Endothelial cell of umbilical vein (primary cell): ENCODE data around the gene OR8J3. TPM values are rescaled to one million over a fixed set of nuclear protein-coding genes. Genes with fewer than 3 reads are reported as not detected.

Experiments used
- BruUV-seq: library from RNA; stranded (reverse); fragments of 400-500 nt; replicated peaks from 2 replicates; lab custom pipeline; 2021; lab: Mats Ljungman, UMichigan
- CTCF ChIA-PET: fragments of 300-600, 350-600 bp; sonication (Branson Sonifier 250); formaldehyde crosslinking; loops from one replicate; lab custom pipeline; 2021; ENCODE audit warnings: antibody characterized with exemption, inconsistent platforms; lab: Charles Lee
- POLR2A ChIA-PET: fragments of 300-600, 350-600 bp; sonication (Branson Sonifier 250); formaldehyde crosslinking; loops from one replicate; lab custom pipeline; 2021; ENCODE audit warnings: antibody characterized with exemption, inconsistent platforms; lab: Charles Lee
- DNase-seq: peaks from one replicate; pipeline ENCODE4 v3.0.0-alpha.2; 2011; ENCODE audit warnings: low read depth, low spot score
- FAIRE-seq: peaks from 2 replicates; lab custom pipeline; 2011; peaks lifted over from hg19 to GRCh38; lab: Jason Lieb, UNC
- H2AFZ ChIP-seq: 2 replicates; pipeline ENCODE4 v1.6.0; 2012; ENCODE audit warnings: low read depth, low read length, control low read depth, inconsistent platforms
- H3K27ac ChIP-seq: 2 replicates; pipeline ENCODE4 v1.5.1; 2011; ENCODE audit warnings: low read depth, mild to moderate bottlenecking, control low read depth, low read length, moderate library complexity; ENCODE audit not compliant: insufficient read depth
- H3K27me3 ChIP-seq, 2 experiments: 2 replicates each; pipeline versions ENCODE4 v1.6.0 to v1.6.1; 2011; ENCODE audit warnings: low read length in 2 of 2, mixed read lengths in 1 of 2; ENCODE audit not compliant: control insufficient read depth in 2 of 2, insufficient read depth in 2 of 2
- H3K36me3 ChIP-seq, 2 experiments: 2 replicates in 1 of 2; 3 replicates in 1 of 2; pipeline ENCODE4 v1.5.1; 2011; ENCODE audit warnings: low read length in 2 of 2, mild to moderate bottlenecking in 1 of 2, moderate library complexity in 1 of 2; ENCODE audit not compliant: control insufficient read depth in 2 of 2, insufficient read depth in 2 of 2; ENCODE audit errors: extremely low read depth in 1 of 2
- H3K4me1 ChIP-seq: 3 replicates; pipeline ENCODE4 v1.5.1; 2011; ENCODE audit warnings: mild to moderate bottlenecking, low read length; ENCODE audit not compliant: control insufficient read depth, insufficient read depth; ENCODE audit errors: extremely low read depth
- H3K4me2 ChIP-seq: 2 replicates; pipeline ENCODE4 v1.6.1; 2011; ENCODE audit warnings: low read length, control low read depth, mixed read lengths; ENCODE audit not compliant: insufficient read depth
- H3K4me3 ChIP-seq, 3 experiments: fragments of 200-600 bp in 1 of 3; sonication (generic), shearing (Covaris generic) in 1 of 3; replicated peaks in 1 of 3; 2 replicates each; pipeline ENCODE4 v1.5.1; 2011 to 2016; ENCODE audit warnings: control low read depth in 3 of 3, low read length in 3 of 3, mild to moderate bottlenecking in 2 of 3, inconsistent platforms in 1 of 3, low read depth in 1 of 3, moderate library complexity in 1 of 3; ENCODE audit not compliant: insufficient read depth in 1 of 3
- H3K79me2 ChIP-seq: 2 replicates; pipeline ENCODE4 v1.6.0; 2012; ENCODE audit warnings: low read length, inconsistent platforms; ENCODE audit not compliant: control insufficient read depth, insufficient read depth
- H3K9ac ChIP-seq: replicated peaks from 2 replicates; pipeline ENCODE3; 2011; ENCODE audit warnings: low read length, control low read depth; ENCODE audit not compliant: insufficient read depth; ENCODE audit errors: extremely low read depth
- H3K9me1 ChIP-seq: replicated peaks from 3 replicates; pipeline ENCODE4 v1.6.0; 2011; ENCODE audit warnings: mild to moderate bottlenecking, low read length; ENCODE audit not compliant: control insufficient read depth, insufficient read depth; ENCODE audit errors: extremely low read depth
- H3K9me3 ChIP-seq: replicated peaks from 2 replicates; pipeline ENCODE4 v1.5.1; 2012; ENCODE audit warnings: low read length, inconsistent platforms; ENCODE audit not compliant: control insufficient read depth, insufficient read depth
- H4K20me1 ChIP-seq: replicated peaks from 2 replicates; pipeline ENCODE3; 2011; ENCODE audit warnings: mild to moderate bottlenecking, low read length; ENCODE audit not compliant: control insufficient read depth, insufficient read depth; ENCODE audit errors: extremely low read depth
- EZH2 ChIP-seq: IDR thresholded peaks from 2 replicates; pipeline ENCODE4 v1.6.1; 2012; ENCODE audit warnings: borderline replicate concordance, low read depth, mild to moderate bottlenecking, moderate library complexity, low read length, inconsistent platforms; ENCODE audit not compliant: severe bottlenecking
- FOS ChIP-seq: IDR thresholded peaks from 2 replicates; pipeline ENCODE4 v1.6.1; 2011; ENCODE audit warnings: mild to moderate bottlenecking, low read length, moderate library complexity, borderline replicate concordance; ENCODE audit not compliant: insufficient read depth
- GATA2 ChIP-seq: IDR thresholded peaks from 2 replicates; pipeline ENCODE4 v1.7.0; 2011; ENCODE audit warnings: low read depth, mild to moderate bottlenecking, moderate library complexity, mixed read lengths, low read length; ENCODE audit not compliant: insufficient read length, insufficient read depth
- JUN ChIP-seq: IDR thresholded peaks from 2 replicates; pipeline ENCODE4 v1.6.1; 2011; ENCODE audit warnings: borderline replicate concordance, low read depth; ENCODE audit not compliant: insufficient read length, insufficient read depth
- MYC ChIP-seq: IDR thresholded peaks from one replicate; pipeline ENCODE4 v1.6.1; 2011; ENCODE audit warnings: mild to moderate bottlenecking, low read depth, low read length
- POLR2A ChIP-seq: IDR thresholded peaks from 2 replicates; pipeline ENCODE4 v1.6.1; 2012; ENCODE audit warnings: low read depth, mild to moderate bottlenecking, control low read depth, low read length
- dilution Hi-C: fragments of 300-500 bp; cut with MboI; formaldehyde crosslinking; loops from one replicate; pipeline ENCODE4 v1.15.0; 2019; ENCODE audit warnings: low sequenced_read_pairs; ENCODE audit not compliant: extremely low pct_ligation_motif_present
- intact Hi-C: fragments of 100-400 bp; cut with micrococcal nuclease; formaldehyde crosslinking; loops from one replicate; pipeline ENCODE4 v1.10.0; 2022
- polyA plus RNA-seq, 4 experiments: library from polyadenylated mRNA; depleted of rRNA in 3 of 4; stranded (reverse) in 3 of 4; unstranded in 1 of 4; fragments of >200 nt; gene quantifications; 2 replicates each; pipeline versions ENCODE4 v1.2.1 to v1.2.3, GENCODE V29; 2011 to 2012; ENCODE audit warnings: missing spikeins in 1 of 4
- total RNA-seq: library from RNA; stranded (reverse); gene quantifications from 2 replicates; pipeline ENCODE4 v1.2.3, GENCODE V29; 2021
- TF ChIP-seq, protein P1 (sequence below), 2 donors: IDR thresholded peaks; 1 replicate in 1 of 2; 2 replicates in 1 of 2; pipeline ENCODE4 v1.5.1; 2011; ENCODE audit warnings: low read length in 2 of 2, mild to moderate bottlenecking in 2 of 2, moderate library complexity in 2 of 2, control low read depth in 1 of 2, inconsistent platforms in 1 of 2, low read depth in 1 of 2; ENCODE audit not compliant: insufficient read depth in 1 of 2; ENCODE audit errors: extremely low read depth in 1 of 2
- TF ChIP-seq, protein P2 (sequence below): IDR thresholded peaks from 2 replicates; pipeline ENCODE4 v1.6.1; 2011; ENCODE audit not compliant: insufficient read depth, insufficient read length

Gene OR8J3
- total and polyA plus RNA-seq, 2 donors (not counting 3 experiments of a cell fraction or from before 2014, with no cell fraction given), result not detected

DNA sequence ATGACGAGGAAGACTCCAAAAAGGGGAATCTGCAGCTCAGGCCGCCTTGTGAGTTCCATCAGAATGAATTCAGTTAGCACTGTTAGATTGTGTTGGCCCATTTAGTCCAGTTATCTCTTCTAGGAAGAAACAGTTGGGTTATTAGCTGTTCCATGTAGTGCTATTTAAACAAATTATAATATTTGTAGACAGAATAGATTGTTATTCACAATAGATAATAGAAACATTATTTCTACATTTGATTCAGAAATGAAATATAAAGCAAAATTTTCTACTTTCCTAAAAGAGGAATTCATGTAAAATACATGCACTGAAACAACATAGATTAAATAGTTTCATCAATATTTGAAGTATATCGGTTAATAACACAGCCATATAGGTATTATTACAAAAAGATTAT is 20.2 kb upstream of the OR8J3 start, which contains the start of gene OR8K5:
TSS of gene OR8K5 (minus strand) at position 101 of the 400 bp plus-strand sequence. CDS start at position 101, 0 bp downstream.
- dilution Hi-C loops, result no loop called here
- Histone ChIP-seq H3K4me1 (no peaks in the 10 kb centered on the region), H3K27me3 (no peaks in the 10 kb centered on the region), H2AFZ (no peak within 1 kb of the TSS), H3K4me2 (no peak within 1 kb of the TSS), H4K20me1 (no peaks in the 10 kb centered on the region), H3K27ac (no peak within 1 kb of the TSS), H3K4me3 (no peak within 1 kb of the TSS), H3K9ac (no peak within 1 kb of the TSS), H3K9me1 (no peaks in the 10 kb centered on the region), H3K79me2 (no peaks in the 10 kb centered on the region), H3K9me3 (no peaks in the 10 kb centered on the region), H3K36me3 (no peaks in the 10 kb centered on the region)
- no peak for FAIRE-seq
- no TSS peak for BruUV-seq
- TF ChIP-seq MYC (no peak), FOS (no peak), GATA2 (no peak), EZH2 (no peak), JUN (no peak), POLR2A (no peak)
- TF ChIP-seq, protein P1, sequence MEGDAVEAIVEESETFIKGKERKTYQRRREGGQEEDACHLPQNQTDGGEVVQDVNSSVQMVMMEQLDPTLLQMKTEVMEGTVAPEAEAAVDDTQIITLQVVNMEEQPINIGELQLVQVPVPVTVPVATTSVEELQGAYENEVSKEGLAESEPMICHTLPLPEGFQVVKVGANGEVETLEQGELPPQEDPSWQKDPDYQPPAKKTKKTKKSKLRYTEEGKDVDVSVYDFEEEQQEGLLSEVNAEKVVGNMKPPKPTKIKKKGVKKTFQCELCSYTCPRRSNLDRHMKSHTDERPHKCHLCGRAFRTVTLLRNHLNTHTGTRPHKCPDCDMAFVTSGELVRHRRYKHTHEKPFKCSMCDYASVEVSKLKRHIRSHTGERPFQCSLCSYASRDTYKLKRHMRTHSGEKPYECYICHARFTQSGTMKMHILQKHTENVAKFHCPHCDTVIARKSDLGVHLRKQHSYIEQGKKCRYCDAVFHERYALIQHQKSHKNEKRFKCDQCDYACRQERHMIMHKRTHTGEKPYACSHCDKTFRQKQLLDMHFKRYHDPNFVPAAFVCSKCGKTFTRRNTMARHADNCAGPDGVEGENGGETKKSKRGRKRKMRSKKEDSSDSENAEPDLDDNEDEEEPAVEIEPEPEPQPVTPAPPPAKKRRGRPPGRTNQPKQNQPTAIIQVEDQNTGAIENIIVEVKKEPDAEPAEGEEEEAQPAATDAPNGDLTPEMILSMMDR (IDR thresholded peaks at IDR 0.05; ENCODE audit: extremely low read depth in 1 of 2, insufficient read depth in 1 of 2, low read depth in 1 of 2, low read length in 2 of 2), result no peak
- TF ChIP-seq, protein P2, sequence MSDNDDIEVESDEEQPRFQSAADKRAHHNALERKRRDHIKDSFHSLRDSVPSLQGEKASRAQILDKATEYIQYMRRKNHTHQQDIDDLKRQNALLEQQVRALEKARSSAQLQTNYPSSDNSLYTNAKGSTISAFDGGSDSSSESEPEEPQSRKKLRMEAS, result no peak
- CTCF ChIA-PET, result no interaction called here
- POLR2A ChIA-PET, result no interaction called here
- DNase-seq, result no peak
- intact Hi-C loops, result no loop called here
